B cell (primary cell): ENCODE measurements around the gene C1orf52. TPM values are rescaled to one million over a fixed set of nuclear protein-coding genes. Genes with fewer than 3 reads are reported as not detected.

Source experiments
- ATAC-seq: fragments of 200-7000 bp; cut with Tn5 transposase; one replicate; pipeline ENCODE4 v1.10.0; 2021; ENCODE audit warnings: low read depth, mild to moderate bottlenecking, moderate number of reproducible peaks, moderate library complexity
- CTCF ChIA-PET: fragments of 350-600 bp; sonication (Branson Sonifier 250); formaldehyde crosslinking; loops from one replicate; lab custom pipeline; 2021; ENCODE audit warnings: antibody characterized with exemption, inconsistent platforms; lab: Charles Lee
- POLR2A ChIA-PET: fragments of 350-600 bp; sonication (Branson Sonifier 250); formaldehyde crosslinking; loops from one replicate; lab custom pipeline; 2021; ENCODE audit warnings: antibody characterized with exemption; lab: Charles Lee
- DNase-seq: peaks from one replicate; pipeline ENCODE4 v3.0.0; 2013
- H2AFZ ChIP-seq: 2 replicates; pipeline ENCODE4 v1.6.1; 2012; ENCODE audit warnings: mild to moderate bottlenecking, low read depth, low read length; ENCODE audit not compliant: insufficient read depth, poor library complexity, severe bottlenecking
- H3K27ac ChIP-seq, 2 donors: 1 replicate in 1 of 2; 2 replicates in 1 of 2; pipeline ENCODE4 v1.5.1; 2012 to 2013; ENCODE audit warnings: low read length in 2 of 2, mild to moderate bottlenecking in 2 of 2, moderate library complexity in 1 of 2
- H3K27me3 ChIP-seq, 4 experiments: fragments of 200-600 bp in 1 of 4; sonication (generic) in 1 of 4; replicated peaks in 1 of 4; 1 replicate in 2 of 4; 2 replicates in 2 of 4; pipeline versions ENCODE4 v1.6.1 to v1.7.0; 2013 to 2016; ENCODE audit warnings: low read length in 3 of 4, mild to moderate bottlenecking in 2 of 4, mixed read lengths in 1 of 4, moderate library complexity in 1 of 4; ENCODE audit not compliant: insufficient read depth in 4 of 4, control insufficient read depth in 3 of 4; ENCODE audit errors: control extremely low read depth in 1 of 4
- H3K36me3 ChIP-seq, 2 experiments: replicated peaks in 1 of 2; 1 replicate in 1 of 2; 2 replicates in 1 of 2; pipeline versions ENCODE4 v1.6.1 to v1.7.1; 2013; ENCODE audit warnings: low read length in 1 of 2; ENCODE audit not compliant: insufficient read depth in 2 of 2, control insufficient read depth in 1 of 2; ENCODE audit errors: control extremely low read depth in 1 of 2, extremely low read depth in 1 of 2
- H3K4me1 ChIP-seq, 2 donors: fragments of 200-600 bp in 1 of 2; sonication (generic) in 1 of 2; 1 replicate in 1 of 2; 2 replicates in 1 of 2; pipeline versions ENCODE4 v1.5.1 to v1.6.1; 2013 to 2017; ENCODE audit warnings: low read length in 2 of 2; ENCODE audit not compliant: control insufficient read depth in 2 of 2, insufficient read depth in 2 of 2
- H3K4me2 ChIP-seq: replicated peaks from 2 replicates; pipeline ENCODE3; 2012; ENCODE audit warnings: mild to moderate bottlenecking, low read depth, low read length; ENCODE audit not compliant: poor library complexity, severe bottlenecking
- H3K4me3 ChIP-seq, 5 experiments: fragments of 200-600 bp in 1 of 5; sonication (generic) in 1 of 5; 1 replicate in 3 of 5; 2 replicates in 2 of 5; pipeline versions ENCODE4 v1.5.1 to v1.7.0; 2011 to 2016; ENCODE audit warnings: low read length in 4 of 5, mild to moderate bottlenecking in 4 of 5, low read depth in 2 of 5, control low read depth in 1 of 5, moderate library complexity in 1 of 5; ENCODE audit not compliant: insufficient read depth in 1 of 5; ENCODE audit errors: control extremely low read depth in 1 of 5, extremely low read depth in 1 of 5
- H3K79me2 ChIP-seq: fragments of 200-600 bp; sonication (generic); one replicate; pipeline ENCODE4 v1.6.0; 2016; ENCODE audit warnings: low read length; ENCODE audit not compliant: control insufficient read depth, insufficient read depth
- H3K9ac ChIP-seq: fragments of 200-600 bp; sonication (generic); 2 replicates; pipeline ENCODE4 v1.6.1; 2017; ENCODE audit warnings: mild to moderate bottlenecking, low read length, moderate library complexity
- H3K9me3 ChIP-seq, 3 donors: one replicate each; pipeline versions ENCODE4 v1.6.1 to v1.7.1; 2013; ENCODE audit warnings: low read length in 2 of 3; ENCODE audit not compliant: control insufficient read depth in 2 of 3, insufficient read depth in 1 of 3; ENCODE audit errors: control extremely low read depth in 1 of 3
- H4K20me1 ChIP-seq: 2 replicates; pipeline ENCODE4 v1.6.0; 2012; ENCODE audit warnings: mild to moderate bottlenecking, low read length; ENCODE audit not compliant: insufficient read depth, control insufficient read depth, poor library complexity, severe bottlenecking
- H3K27ac Mint-ChIP-seq: one replicate; pipeline ENCODE4 v1.8.0; 2021; ENCODE audit warnings: mixed read lengths
- H3K27me3 Mint-ChIP-seq: one replicate; pipeline ENCODE4 v1.8.0; 2021; ENCODE audit warnings: mixed read lengths
- H3K4me1 Mint-ChIP-seq: one replicate; pipeline ENCODE4 v1.8.0; 2021; ENCODE audit warnings: mixed read lengths
- H3K4me3 Mint-ChIP-seq: one replicate; pipeline ENCODE4 v1.8.0; 2021; ENCODE audit warnings: mixed read lengths
- H3K9me3 Mint-ChIP-seq: one replicate; pipeline ENCODE4 v1.8.0; 2022; ENCODE audit warnings: mixed read lengths; ENCODE audit not compliant: insufficient read depth
- CTCF ChIP-seq: fragments of 200-600 bp; IDR thresholded peaks from one replicate; pipeline ENCODE4 v1.8.0; 2022; ENCODE audit warnings: antibody characterized with exemption, mild to moderate bottlenecking
- EZH2 ChIP-seq: IDR thresholded peaks from 2 replicates; pipeline ENCODE4 v1.6.1; 2012; ENCODE audit warnings: borderline replicate concordance, low read depth, mild to moderate bottlenecking, moderate library complexity, low read length; ENCODE audit not compliant: insufficient read depth, poor library complexity, severe bottlenecking
- WGBS: methylation state at CpG from one replicate; pipeline ENCODE4 v1.1.5; 2013; ENCODE audit warnings: missing lambda C conversion rate; ENCODE audit not compliant: insufficient coverage; 5-methylcytosine and 5-hydroxymethylcytosine counted together
- intact Hi-C: fragments of 100-400 bp; cut with micrococcal nuclease; formaldehyde crosslinking; loops from one replicate; pipeline ENCODE4 v1.10.0; 2022
- polyA plus RNA-seq: library from polyadenylated mRNA; depleted of rRNA; stranded (reverse); fragments of >200 nt; gene quantifications from 2 replicates; pipeline ENCODE4 v1.2.3, GENCODE V29; 2012
- total RNA-seq, 2 donors: library from RNA; stranded (reverse); fragments of 120-200 nt in 1 of 2; gene quantifications; 1 replicate in 1 of 2; 2 replicates in 1 of 2; pipeline versions ENCODE4 v1.2.3 to v1.2.4, GENCODE V29; 2013 to 2022

Gene C1orf52
- total and polyA plus RNA-seq, 2 donors (not counting 1 experiment from before 2014, with no cell fraction given), result 29.9 to 45.3 TPM

DNA sequence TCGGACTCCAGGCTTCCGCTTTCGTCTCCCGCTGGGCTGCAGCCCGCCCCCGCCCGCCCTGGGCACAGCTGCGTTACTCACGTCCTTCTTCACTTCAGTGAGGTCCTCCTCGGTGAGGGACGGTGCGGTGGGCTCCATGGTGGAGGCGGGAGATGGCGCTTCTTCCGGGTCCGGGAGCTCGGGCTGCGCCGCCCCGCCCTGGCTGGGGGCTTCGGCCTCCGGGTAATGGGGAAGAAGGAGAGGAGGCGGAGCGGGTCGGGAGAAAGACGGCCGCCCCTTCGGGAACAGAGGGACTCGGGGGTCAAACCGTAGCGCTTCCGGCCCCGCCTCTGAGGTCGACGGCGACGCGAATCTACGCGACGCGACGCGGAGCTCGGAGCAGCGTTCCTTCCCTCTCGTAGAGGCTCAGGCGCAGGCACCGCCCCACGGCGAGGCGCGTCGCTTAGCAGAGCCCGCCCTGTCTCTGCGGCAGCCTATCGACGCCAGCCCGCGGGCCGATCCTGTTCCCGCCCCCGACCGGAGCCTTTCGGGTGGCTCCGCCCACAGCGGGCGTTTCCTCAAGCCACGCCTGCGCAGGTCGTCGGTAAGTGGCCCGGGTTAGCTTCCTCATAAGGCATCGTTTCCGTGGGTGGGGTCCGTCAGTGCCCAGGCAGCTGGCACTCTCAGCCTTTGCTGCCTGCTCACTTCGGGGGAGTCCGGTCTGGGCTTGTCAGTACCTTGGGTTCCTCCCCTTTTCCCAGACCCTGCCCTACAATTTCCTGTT, 16.9 kb upstream of the C1orf52 start, which contains the start of gene BCL10:
Gene BCL10, minus strand, starts transcription at position 418 of the 763 bp plus-strand sequence. Its CDS starts 280 bp downstream, at position 138.
- peak within 1 kb of the TSS; percentile 99 for H3K27ac ChIP-seq
- peak within 1 kb of the TSS; percentile 87 to 99 (median 98) for H3K4me3 ChIP-seq
- H3K4me2 ChIP-seq, result peak within 1 kb of the TSS; percentile 77
- Mint-ChIP-seq H3K27ac (peak within 1 kb of the TSS; percentile 97), H3K4me1 (peaks cover 55% of the 10 kb centered on the region), H3K27me3 (no peaks in the 10 kb centered on the region), H3K9me3 (no peaks in the 10 kb centered on the region), H3K4me3 (peak within 1 kb of the TSS; percentile 96)
- peaks cover 72% of the 10 kb centered on the region for H3K79me2 ChIP-seq
- ATAC-seq (peak; percentile 92), DNase-seq (peak; percentile 99)
- POLR2A ChIA-PET, result interaction anchor here (0.6 to 2.9 kb wide), 14 partner anchors 8 to 1581 kb away, joined by 3 to 26 read pairs (median 4); partner anchors contain the start of genes C1orf52, CTBS, GNG5 and MCOLN2
- peak within 1 kb of the TSS; percentile 47 for H2AFZ ChIP-seq
- peaks cover 40% of the 10 kb centered on the region for H4K20me1 ChIP-seq
- H3K4me1 ChIP-seq, result peaks cover 38 to 47% of the 10 kb centered on the region in 2 donors
- H3K9me3 ChIP-seq, result no peaks in the 10 kb centered on the region
- intact Hi-C loops, result loop anchor here (1.0 to 5.0 kb wide), 10 partner anchors 17 to 1636 kb away; partner anchors contain the start of genes C1orf52, CTBS, GNG5 and HS2ST1
- H3K36me3 ChIP-seq, result peaks cover 2 to 25% of the 10 kb centered on the region in 2 experiments
- CTCF ChIA-PET, result interaction anchor here (0.9 to 5.5 kb wide), 10 partner anchors 12 to 332 kb away, joined by 3 to 59 read pairs (median 5); partner anchors contain the start of gene C1orf52
- no peak for TF ChIP-seq CTCF
- TF ChIP-seq EZH2, result no peak
- peak within 1 kb of the TSS; percentile 99 for H3K9ac ChIP-seq
- H3K27me3 ChIP-seq, result no peaks in the 10 kb centered on the region
- WGBS, result under 1% methylated on average over 78 of the region's 78 CpGs
